PC-3 (cell line): ENCODE data around the gene RBBP5.

Experiments
- EZH2 ChIP-seq: fragments of 300-600 bp; sonication (generic); IDR thresholded peaks from one replicate; pipeline ENCODE4 v1.6.1; 2017; ENCODE audit warnings: antibody characterized with exemption, mild to moderate bottlenecking, low read length; ENCODE audit not compliant: unreplicated experiment
- EZH2phosphoT487 ChIP-seq: fragments of 300-600 bp; sonication (generic); IDR thresholded peaks from 2 replicates; pipeline ENCODE4 v1.6.1; 2018; ENCODE audit warnings: mild to moderate bottlenecking, antibody characterized with exemption, low read length, borderline replicate concordance
- TF ChIP-seq, protein P1 (sequence below): fragments of 300-600 bp; sonication (generic); conservative IDR thresholded peaks from 2 replicates; pipeline ENCODE4 v1.5.1; 2017; ENCODE audit warnings: antibody characterized with exemption, low read depth, mild to moderate bottlenecking, low read length

DNA sequence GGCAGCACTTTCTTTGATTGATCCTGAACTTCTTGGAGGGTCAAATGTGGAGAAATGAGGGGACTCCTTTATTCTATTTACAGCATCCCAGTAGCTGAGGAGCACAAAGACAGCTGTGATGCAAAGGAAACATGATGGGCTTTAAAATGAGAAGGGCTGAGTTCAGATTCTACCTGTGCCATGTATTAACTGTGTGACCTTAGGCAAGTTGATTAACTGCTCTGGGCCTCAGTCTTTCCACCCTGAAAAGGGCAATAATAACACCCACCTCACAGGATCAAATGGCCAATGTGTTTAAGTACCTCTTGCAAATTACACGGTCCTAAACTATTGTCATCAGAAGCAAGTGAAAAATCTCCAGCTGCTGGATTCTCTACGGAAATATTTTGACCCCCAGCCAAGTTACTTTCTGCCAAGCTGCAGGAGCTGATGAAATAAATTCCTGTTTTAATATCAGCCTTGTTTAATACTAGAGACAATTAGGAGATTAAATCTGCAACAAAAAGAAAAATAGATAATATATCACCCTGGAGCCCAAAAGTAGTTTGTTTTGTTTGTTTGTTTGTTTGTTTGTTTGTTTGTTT, 53.2 kb downstream of the RBBP5 start:
- TF ChIP-seq, protein P1, sequence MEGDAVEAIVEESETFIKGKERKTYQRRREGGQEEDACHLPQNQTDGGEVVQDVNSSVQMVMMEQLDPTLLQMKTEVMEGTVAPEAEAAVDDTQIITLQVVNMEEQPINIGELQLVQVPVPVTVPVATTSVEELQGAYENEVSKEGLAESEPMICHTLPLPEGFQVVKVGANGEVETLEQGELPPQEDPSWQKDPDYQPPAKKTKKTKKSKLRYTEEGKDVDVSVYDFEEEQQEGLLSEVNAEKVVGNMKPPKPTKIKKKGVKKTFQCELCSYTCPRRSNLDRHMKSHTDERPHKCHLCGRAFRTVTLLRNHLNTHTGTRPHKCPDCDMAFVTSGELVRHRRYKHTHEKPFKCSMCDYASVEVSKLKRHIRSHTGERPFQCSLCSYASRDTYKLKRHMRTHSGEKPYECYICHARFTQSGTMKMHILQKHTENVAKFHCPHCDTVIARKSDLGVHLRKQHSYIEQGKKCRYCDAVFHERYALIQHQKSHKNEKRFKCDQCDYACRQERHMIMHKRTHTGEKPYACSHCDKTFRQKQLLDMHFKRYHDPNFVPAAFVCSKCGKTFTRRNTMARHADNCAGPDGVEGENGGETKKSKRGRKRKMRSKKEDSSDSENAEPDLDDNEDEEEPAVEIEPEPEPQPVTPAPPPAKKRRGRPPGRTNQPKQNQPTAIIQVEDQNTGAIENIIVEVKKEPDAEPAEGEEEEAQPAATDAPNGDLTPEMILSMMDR: no peak
- no peak for TF ChIP-seq EZH2phosphoT487
- no peak for TF ChIP-seq EZH2
